HCT116 (cell line): ENCODE results near the gene TRIM62. TPM values are rescaled to one million over a fixed set of nuclear protein-coding genes. Genes with fewer than 3 reads are reported as not detected.

Experiments
- ATAC-seq: fragments of 200-7000 bp; cut with Tn5 transposase; 2 replicates; pipeline ENCODE4 v1.9.1; 2020; ENCODE audit warnings: mild to moderate bottlenecking, moderate library complexity
- BruUV-seq: library from RNA; stranded (reverse); fragments of 400-500 nt; replicated peaks from 2 replicates; lab custom pipeline; 2021; lab: Mats Ljungman, UMichigan
- CTCF ChIA-PET: fragments of 300-600 bp; sonication (Branson Sonifier 250); formaldehyde crosslinking; loops from one replicate; lab custom pipeline; 2021; ENCODE audit warnings: antibody characterized with exemption; lab: Charles Lee
- POLR2A ChIA-PET: fragments of 300-600, 350-600 bp; sonication (Branson Sonifier 250); formaldehyde crosslinking; loops from one replicate; lab custom pipeline; 2021; ENCODE audit warnings: antibody characterized with exemption; lab: Charles Lee
- RAD21 ChIA-PET, 2 experiments: fragments of 300-600 bp; sonication (Branson Sonifier 250); formaldehyde crosslinking; loops; one replicate each; lab custom pipeline; 2023; ENCODE audit warnings: low total read pairs in 2 of 2; ENCODE audit not compliant: uncharacterized antibody in 2 of 2, unreplicated experiment in 2 of 2, low non-redundant PET in 1 of 2; lab: Charles Lee
- DNase-seq: peaks from one replicate; pipeline ENCODE4 v3.0.0-alpha.2; 2010; ENCODE audit warnings: low read depth, low spot score
- H2AFZ ChIP-seq: fragments of 200-600 bp; shearing (Covaris generic), sonication (generic); 2 replicates; pipeline ENCODE4 v1.6.1; 2017; ENCODE audit warnings: low read depth, mixed run types, mixed read lengths, antibody characterized with exemption, low read length; ENCODE audit not compliant: poor library complexity, severe bottlenecking
- H3K27ac ChIP-seq: 2 replicates; pipeline ENCODE4 v1.5.1; 2012; ENCODE audit warnings: low read depth, low read length
- H3K27me3 ChIP-seq: fragments of 200-600 bp; sonication (generic); 2 replicates; pipeline ENCODE4 v1.6.1; 2016; ENCODE audit warnings: mixed run types, low read length, mixed read lengths; ENCODE audit not compliant: insufficient read depth
- H3K36me3 ChIP-seq, 2 experiments: fragments of 200-500 bp in 1 of 2; fragments of 200-600 bp in 1 of 2; sonication (Bioruptor generic) in 1 of 2; sonication (generic) in 1 of 2; 2 replicates each; pipeline versions ENCODE4 v1.5.1 to v1.6.1; 2014 to 2016; ENCODE audit warnings: low read length in 2 of 2, inconsistent platforms in 1 of 2, mixed read lengths in 1 of 2, mixed run types in 1 of 2; ENCODE audit not compliant: insufficient read depth in 2 of 2, control insufficient read depth in 1 of 2
- H3K4me1 ChIP-seq, 2 experiments: fragments of 200-600 bp in 1 of 2; sonication (generic) in 1 of 2; 2 replicates each; pipeline versions ENCODE4 v1.5.1 to v1.6.1; 2012 to 2017; ENCODE audit warnings: low read length in 2 of 2, inconsistent platforms in 1 of 2, mild to moderate bottlenecking in 1 of 2, mixed read lengths in 1 of 2, mixed run types in 1 of 2, moderate library complexity in 1 of 2; ENCODE audit not compliant: insufficient read depth in 2 of 2, control insufficient read depth in 1 of 2
- H3K4me2 ChIP-seq: fragments of 200-600 bp; sonication (generic); 2 replicates; pipeline ENCODE4 v1.6.1; 2017; ENCODE audit warnings: mixed run types, low read length, mixed read lengths
- H3K4me3 ChIP-seq, 2 experiments: fragments of 200-600 bp in 1 of 2; sonication (generic) in 1 of 2; replicated peaks in 1 of 2; 2 replicates each; pipeline ENCODE4 v1.5.1; 2011 to 2016; ENCODE audit warnings: low read length in 2 of 2, control low read depth in 1 of 2, low read depth in 1 of 2, mild to moderate bottlenecking in 1 of 2, mixed read lengths in 1 of 2, mixed run types in 1 of 2
- H3K79me2 ChIP-seq: fragments of 200-600 bp; sonication (generic); 2 replicates; pipeline ENCODE4 v1.6.1; 2017; ENCODE audit warnings: mild to moderate bottlenecking, mixed run types, low read length, moderate library complexity, mixed read lengths; ENCODE audit not compliant: insufficient read depth
- H3K9ac ChIP-seq: fragments of 200-600 bp; sonication (generic); 2 replicates; pipeline ENCODE4 v1.6.1; 2016; ENCODE audit warnings: low read length, mixed read lengths
- H3K9me2 ChIP-seq: fragments of 200-600 bp; sonication (generic), shearing (Covaris generic); 2 replicates; pipeline ENCODE4 v1.6.1; 2017; ENCODE audit warnings: mixed run types, mild to moderate bottlenecking, moderate library complexity; ENCODE audit not compliant: insufficient read depth
- H3K9me3 ChIP-seq, 2 experiments: fragments of 200-500 bp in 1 of 2; fragments of 200-600 bp in 1 of 2; sonication (Bioruptor generic) in 1 of 2; sonication (generic) in 1 of 2; 2 replicates each; pipeline ENCODE4 v1.6.1; 2014 to 2017; ENCODE audit warnings: low read length in 2 of 2, mixed read lengths in 2 of 2, inconsistent platforms in 1 of 2, low read depth in 1 of 2, mild to moderate bottlenecking in 1 of 2, mixed run types in 1 of 2, moderate library complexity in 1 of 2; ENCODE audit not compliant: control insufficient read depth in 1 of 2, insufficient read depth in 1 of 2
- H4K20me1 ChIP-seq: fragments of 200-600 bp; sonication (generic), shearing (Covaris generic); 2 replicates; pipeline ENCODE4 v1.6.1; 2017; ENCODE audit warnings: mixed run types, mild to moderate bottlenecking, moderate library complexity; ENCODE audit not compliant: insufficient read depth
- EGR1 ChIP-seq: IDR thresholded peaks from 2 replicates; pipeline ENCODE4 v1.6.1; 2012; ENCODE audit warnings: low read depth
- EZH2 ChIP-seq: fragments of 200-600 bp; sonication (generic); IDR thresholded peaks from 2 replicates; pipeline ENCODE4 v1.6.1; 2017; ENCODE audit warnings: antibody characterized with exemption, mixed run types
- FOSL1 ChIP-seq: IDR thresholded peaks from 2 replicates; pipeline ENCODE4 v1.6.1; 2012; ENCODE audit warnings: low read depth
- RAD21 ChIP-seq: IDR thresholded peaks from 2 replicates; pipeline ENCODE4 v1.6.1; 2012; ENCODE audit warnings: low read depth, mild to moderate bottlenecking
- REST ChIP-seq: IDR thresholded peaks from 2 replicates; pipeline ENCODE4 v1.6.1; 2012; ENCODE audit warnings: low read depth
- SIN3A ChIP-seq: IDR thresholded peaks from 2 replicates; pipeline ENCODE4 v1.6.1; 2012; ENCODE audit warnings: low read depth
- SP1 ChIP-seq: IDR thresholded peaks from 2 replicates; pipeline ENCODE4 v1.6.1; 2012; ENCODE audit warnings: low read depth
- SRF ChIP-seq: IDR thresholded peaks from 2 replicates; pipeline ENCODE4 v1.6.1; 2012; ENCODE audit warnings: low read depth
- TCF7L2 ChIP-seq: IDR thresholded peaks from 2 replicates; pipeline ENCODE4 v1.7.0; 2011; ENCODE audit warnings: borderline replicate concordance, inconsistent platforms; ENCODE audit not compliant: insufficient read depth, insufficient read length; ENCODE audit errors: extremely low read depth
- YY1 ChIP-seq: IDR thresholded peaks from 2 replicates; pipeline ENCODE4 v1.6.1; 2011; ENCODE audit warnings: low read length, low read depth, moderate library complexity, mild to moderate bottlenecking; ENCODE audit not compliant: insufficient replicate concordance; ENCODE audit errors: extremely low read depth
- ZNF274 ChIP-seq: fragments of 200-500 bp; sonication (Bioruptor generic); IDR thresholded peaks from 2 replicates; pipeline ENCODE4 v1.6.1; 2014; ENCODE audit warnings: mild to moderate bottlenecking, low read depth, low read length, inconsistent platforms
- intact Hi-C: fragments of 100-400 bp; cut with micrococcal nuclease; formaldehyde crosslinking; loops from 2 replicates; pipeline ENCODE4 v1.10.0; 2022
- total RNA-seq: library from RNA; stranded (reverse); gene quantifications from one replicate; pipeline ENCODE4 v1.2.1, GENCODE V29; 2021; ENCODE audit not compliant: unreplicated experiment
- TF ChIP-seq, protein P1 (sequence below): IDR thresholded peaks from 2 replicates; pipeline ENCODE4 v1.6.1; 2012
- TF ChIP-seq, protein P2 (sequence below): IDR thresholded peaks from 2 replicates; pipeline ENCODE4 v1.6.1; 2012

The TRIM62 gene
- total RNA-seq, 1 experiment from 2014 or later = 6.5 TPM

DNA sequence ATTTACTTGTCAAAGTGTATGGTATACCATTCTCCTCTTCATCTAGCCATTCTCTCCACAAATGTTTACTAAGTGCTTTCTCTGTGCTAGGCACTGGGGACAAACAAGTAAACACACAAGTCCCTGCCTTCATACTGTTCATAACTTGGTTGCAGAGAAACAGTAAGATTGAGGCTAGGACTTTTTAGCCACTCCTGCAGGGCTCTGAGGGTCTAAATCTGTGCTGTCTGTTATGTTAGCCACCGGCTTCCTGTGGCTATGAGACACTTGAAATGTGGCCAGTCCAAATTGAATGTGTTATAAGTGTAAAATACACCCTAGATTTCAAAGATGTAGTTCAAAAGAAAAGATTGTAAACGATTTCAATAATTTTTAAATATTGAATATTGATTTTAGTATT, 50.7 kb downstream of the TRIM62 start:
- CTCF ChIA-PET = no interaction called here
- no peak for TF ChIP-seq FOSL1
- TF ChIP-seq TCF7L2 = no peak
- TF ChIP-seq SRF = no peak
- TF ChIP-seq SP1 = no peak
- TF ChIP-seq, protein P1, sequence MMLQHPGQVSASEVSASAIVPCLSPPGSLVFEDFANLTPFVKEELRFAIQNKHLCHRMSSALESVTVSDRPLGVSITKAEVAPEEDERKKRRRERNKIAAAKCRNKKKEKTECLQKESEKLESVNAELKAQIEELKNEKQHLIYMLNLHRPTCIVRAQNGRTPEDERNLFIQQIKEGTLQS = no peak
- no peak for TF ChIP-seq ZNF274
- no peak for TF ChIP-seq EZH2
- TF ChIP-seq RAD21 = no peak
- TF ChIP-seq SIN3A = no peak
- no peak for TF ChIP-seq REST
- TF ChIP-seq, protein P2, sequence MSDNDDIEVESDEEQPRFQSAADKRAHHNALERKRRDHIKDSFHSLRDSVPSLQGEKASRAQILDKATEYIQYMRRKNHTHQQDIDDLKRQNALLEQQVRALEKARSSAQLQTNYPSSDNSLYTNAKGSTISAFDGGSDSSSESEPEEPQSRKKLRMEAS = no peak
- TF ChIP-seq EGR1 = no peak
- TF ChIP-seq YY1 = no peak
- TF ChIP-seq, all 23 proteins: peak for 0

More for the DNA sequence above, 50.7 kb downstream of the TRIM62 start:
- no peaks in the 10 kb centered on the region for H3K9me2 ChIP-seq
- no peak overlapping the region for H2AFZ ChIP-seq
- H3K4me3 ChIP-seq = no peak overlapping the region
- DNase-seq (no peak), ATAC-seq (no peak)
- no peaks in the 10 kb centered on the region for H3K9me3 ChIP-seq
- H3K79me2 ChIP-seq = peaks cover 13% of the 10 kb centered on the region
- no peak overlapping the region for H3K27ac ChIP-seq
- no peaks in the 10 kb centered on the region for H3K36me3 ChIP-seq
- H4K20me1 ChIP-seq = no peaks in the 10 kb centered on the region
- no peak overlapping the region for H3K9ac ChIP-seq
- no peaks in the 10 kb centered on the region for H3K27me3 ChIP-seq
- BruUV-seq = no TSS peak
- no peak overlapping the region for H3K4me2 ChIP-seq
- ChIA-PET POLR2A (no interaction called here), RAD21 (no interaction called here)
- intact Hi-C loops = no loop called here
- H3K4me1 ChIP-seq = peaks cover 5 to 14% of the 10 kb centered on the region in 2 experiments; a peak in 3 of 4 replicates
